Measurements from ENCODE around the gene SMOC2. TPM values are rescaled to one million over a fixed set of nuclear protein-coding genes. Genes with fewer than 3 reads are reported as not detected.
"Not testable (repeated sequence)": the region's sequence is repeated elsewhere in the genome, so short reads cannot be mapped to it uniquely, and the experiment has no call there.

Gene SMOC2
- total and polyA plus RNA-seq, 12 donors, result 3.0 to 32.0 (median 10.5) TPM

DNA sequence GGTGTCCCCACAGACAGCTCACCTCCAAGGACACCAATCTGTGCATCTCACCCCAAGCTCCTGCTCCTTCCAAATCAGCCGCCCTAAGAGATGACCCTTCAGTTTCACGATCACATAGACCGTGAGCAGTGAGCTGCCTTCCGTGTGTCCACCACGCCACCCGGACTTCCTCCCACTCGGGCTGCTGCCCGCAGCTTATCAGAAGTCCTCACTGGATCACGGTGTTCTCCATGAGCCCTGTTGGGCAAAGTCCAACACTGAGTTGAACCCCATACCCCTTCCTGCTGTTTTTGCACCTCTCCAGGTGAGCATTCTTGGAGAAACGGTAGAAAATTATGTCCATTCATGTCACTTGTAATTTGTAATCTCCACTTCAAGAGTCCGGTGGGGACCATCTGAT, 234.4 kb downstream of the SMOC2 start:
- 72 to 75% (median 73%) methylated on average over 10 to 11 of the region's 11 CpGs for WGBS, 4 donors
- TF ChIP-seq, protein P1, sequence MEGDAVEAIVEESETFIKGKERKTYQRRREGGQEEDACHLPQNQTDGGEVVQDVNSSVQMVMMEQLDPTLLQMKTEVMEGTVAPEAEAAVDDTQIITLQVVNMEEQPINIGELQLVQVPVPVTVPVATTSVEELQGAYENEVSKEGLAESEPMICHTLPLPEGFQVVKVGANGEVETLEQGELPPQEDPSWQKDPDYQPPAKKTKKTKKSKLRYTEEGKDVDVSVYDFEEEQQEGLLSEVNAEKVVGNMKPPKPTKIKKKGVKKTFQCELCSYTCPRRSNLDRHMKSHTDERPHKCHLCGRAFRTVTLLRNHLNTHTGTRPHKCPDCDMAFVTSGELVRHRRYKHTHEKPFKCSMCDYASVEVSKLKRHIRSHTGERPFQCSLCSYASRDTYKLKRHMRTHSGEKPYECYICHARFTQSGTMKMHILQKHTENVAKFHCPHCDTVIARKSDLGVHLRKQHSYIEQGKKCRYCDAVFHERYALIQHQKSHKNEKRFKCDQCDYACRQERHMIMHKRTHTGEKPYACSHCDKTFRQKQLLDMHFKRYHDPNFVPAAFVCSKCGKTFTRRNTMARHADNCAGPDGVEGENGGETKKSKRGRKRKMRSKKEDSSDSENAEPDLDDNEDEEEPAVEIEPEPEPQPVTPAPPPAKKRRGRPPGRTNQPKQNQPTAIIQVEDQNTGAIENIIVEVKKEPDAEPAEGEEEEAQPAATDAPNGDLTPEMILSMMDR (IDR thresholded peaks at IDR 0.05), result no peak
- TF ChIP-seq POLR2A (IDR thresholded peaks at IDR 0.05), result no peak
- H3K27me3 ChIP-seq, result no peaks in the 10 kb centered on the region
- no peak overlapping the region for H3K4me3 ChIP-seq
- H3K9me3 ChIP-seq (replicated peaks in 1 of 3), result no peaks in the 10 kb centered on the region
- peak in 1 of 7 donors; percentile 17 for DNase-seq
- intact Hi-C loops (cut with DNase I), result no loop called here
- H3K27ac ChIP-seq, result no peak overlapping the region
- no peaks in the 10 kb centered on the region for H3K36me3 ChIP-seq (replicated peaks in 1 of 2)
- no peaks in the 10 kb centered on the region for H3K4me1 ChIP-seq (replicated peaks in 1 of 2)

DNA sequence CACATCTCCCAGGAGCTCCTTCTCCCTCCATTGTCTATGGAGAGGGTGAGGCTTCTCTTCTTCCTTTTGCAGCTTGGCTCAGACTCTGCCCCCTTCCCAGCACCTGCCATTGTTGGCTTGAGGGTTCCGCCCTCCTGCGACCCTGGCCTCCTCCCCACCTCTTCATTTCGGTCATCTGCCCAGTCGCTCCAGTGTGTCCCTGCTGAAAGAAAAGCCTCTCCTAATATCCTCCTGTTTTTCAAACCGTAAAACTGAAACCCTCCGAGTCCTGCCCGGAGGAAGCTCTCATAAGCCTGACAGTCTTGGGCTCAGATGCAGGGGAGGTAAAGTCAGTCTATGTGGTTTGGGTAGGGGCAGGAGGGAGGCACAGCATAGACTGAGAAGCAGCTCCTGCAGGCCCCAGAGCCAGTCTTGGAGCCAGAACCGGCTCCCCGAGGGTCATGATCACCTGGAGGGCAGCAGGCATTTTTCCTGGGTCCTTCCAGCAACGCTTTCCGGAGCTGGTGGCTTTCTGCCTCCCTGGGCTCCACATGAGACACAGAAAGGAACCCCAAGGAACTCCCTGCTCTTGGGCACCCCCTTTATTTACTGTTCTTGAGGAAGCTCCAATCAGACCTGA, 235.1 kb downstream of the SMOC2 start:
- peak in 1 of 7 donors; percentile 7 for DNase-seq
- Histone ChIP-seq H3K27ac (no peak overlapping the region), H3K4me1 (replicated peaks in 1 of 2) (no peaks in the 10 kb centered on the region), H3K36me3 (replicated peaks in 1 of 2) (no peaks in the 10 kb centered on the region), H3K27me3 (no peaks in the 10 kb centered on the region), H3K4me3 (no peak overlapping the region), H3K9me3 (replicated peaks in 1 of 3) (no peaks in the 10 kb centered on the region)
- intact Hi-C loops (cut with DNase I), result no loop called here
- TF ChIP-seq, protein P1 (IDR thresholded peaks at IDR 0.05), result no peak
- no peak for TF ChIP-seq POLR2A (IDR thresholded peaks at IDR 0.05)
- 73 to 93% (median 88%) methylated on average over 9 to 11 of the region's 11 CpGs for WGBS, 4 donors

DNA sequence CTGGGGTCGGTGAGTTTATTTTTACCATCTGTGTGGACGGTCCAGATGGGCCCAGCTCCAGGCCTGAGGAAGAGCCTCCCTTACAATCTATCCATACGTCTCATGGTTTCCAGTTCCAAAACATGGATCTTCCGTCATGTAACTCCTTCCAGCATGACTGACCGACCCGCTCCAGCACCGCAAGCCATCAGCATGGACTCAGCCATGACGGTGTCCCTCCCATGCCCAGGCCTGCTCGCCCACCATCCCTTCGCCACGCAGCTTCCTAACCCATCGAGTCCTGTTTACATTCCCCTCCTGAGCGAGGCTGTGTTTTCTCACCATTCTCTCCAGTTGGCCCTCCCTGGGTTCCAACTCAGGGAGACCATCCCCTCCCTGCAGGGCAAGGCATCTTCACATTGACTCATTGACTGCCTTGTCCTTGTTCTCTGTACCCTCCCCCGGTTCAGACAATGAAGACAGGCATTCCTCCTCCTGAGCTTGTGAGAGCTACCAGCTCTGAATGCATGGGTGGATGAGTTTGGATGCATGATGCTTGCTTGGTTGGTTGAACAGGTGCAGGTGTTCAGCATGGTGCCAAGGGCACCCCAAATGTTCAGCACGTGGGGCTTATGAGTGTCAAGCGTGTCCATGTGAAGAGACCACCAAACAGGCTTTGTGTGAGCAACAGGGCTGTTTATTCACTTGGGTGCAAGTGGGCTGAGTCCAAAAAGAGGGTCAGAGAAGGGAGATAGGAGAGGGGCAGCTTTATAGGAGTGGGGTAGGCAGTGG, 235.8 kb downstream of the SMOC2 start:
- no peak for TF ChIP-seq POLR2A (IDR thresholded peaks at IDR 0.05)
- TF ChIP-seq, protein P1 (IDR thresholded peaks at IDR 0.05), result no peak

DNA sequence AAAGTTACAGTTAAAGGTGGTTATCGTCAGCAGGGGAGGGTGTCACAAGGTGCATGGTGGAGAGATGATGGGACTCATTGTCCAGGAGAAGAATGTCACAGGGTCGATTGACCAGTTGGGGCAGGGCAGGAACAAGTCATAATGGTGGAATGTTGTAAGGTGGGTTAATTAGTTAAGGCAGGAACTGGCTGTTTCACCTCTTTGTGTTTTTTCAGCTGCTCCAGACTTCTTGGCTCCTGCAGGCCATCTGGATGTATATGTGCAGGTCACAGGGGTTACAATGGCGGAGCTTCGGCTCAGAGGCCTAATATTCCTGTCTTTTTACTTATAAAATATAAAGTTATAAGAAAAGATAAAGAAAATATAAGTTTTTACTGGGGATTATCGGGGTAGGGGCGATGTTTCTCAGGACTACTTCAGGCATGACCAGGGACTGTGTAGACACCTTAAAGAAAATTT, 236.4 kb downstream of the SMOC2 start:
- 70 to 78% (median 74%) methylated on average over 6 of the region's 6 CpGs for WGBS, 4 donors
- H3K27me3 ChIP-seq; H3K9me3 ChIP-seq (replicated peaks in 1 of 3); H3K27ac ChIP-seq; H3K4me3 ChIP-seq; H3K4me1 ChIP-seq (replicated peaks in 1 of 2); intact Hi-C loops (cut with DNase I); H3K36me3 ChIP-seq (replicated peaks in 1 of 2): not testable (repeated sequence)
- peak in 1 of 7 donors; percentile 9 for DNase-seq

More for the DNA sequence above, 235.8 kb downstream of the SMOC2 start:
- intact Hi-C loops (cut with DNase I), result no loop called here
- no peaks in the 10 kb centered on the region for H3K36me3 ChIP-seq (replicated peaks in 1 of 2)
- H3K4me1 ChIP-seq (replicated peaks in 1 of 2), result no peaks in the 10 kb centered on the region
- no peak overlapping the region for H3K27ac ChIP-seq
- WGBS, 4 donors, result 80 to 83% (median 82%) methylated on average over 15 to 16 of the region's 16 CpGs
- peak in 1 of 7 donors; percentile 7 for DNase-seq
- no peaks in the 10 kb centered on the region for H3K9me3 ChIP-seq (replicated peaks in 1 of 3)
- H3K4me3 ChIP-seq, result no peak overlapping the region
- H3K27me3 ChIP-seq, result no peaks in the 10 kb centered on the region
